ENCODE data around the gene GLIS1.

The GLIS1 gene

DNA sequence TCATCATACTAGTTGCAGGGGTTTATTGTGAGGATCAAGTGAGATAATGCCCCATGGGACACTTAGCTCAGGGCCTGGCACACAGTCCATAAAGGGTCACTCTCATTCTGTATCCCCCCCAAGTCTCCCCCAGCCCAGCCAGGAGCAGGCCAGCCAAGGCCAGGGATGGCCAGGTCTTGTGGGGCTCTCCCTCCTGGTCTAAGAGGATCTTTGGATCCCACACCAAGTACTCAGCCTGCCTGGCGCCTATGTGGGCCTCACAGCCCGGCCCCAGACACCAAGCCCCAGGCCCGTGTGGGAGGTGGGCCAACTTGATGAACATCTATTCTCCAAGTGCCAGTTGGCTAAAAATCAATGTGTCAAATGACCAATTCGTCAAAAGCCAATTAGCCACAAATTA, 117.8 kb downstream of the GLIS1 start:
- in situ Hi-C loops (cut with HindIII; ENCODE audit: low sequenced_read_pairs), result loop anchor here (25.0 kb wide), 1 partner anchor 116 kb away; the partner anchor contains the start of gene GLIS1

DNA sequence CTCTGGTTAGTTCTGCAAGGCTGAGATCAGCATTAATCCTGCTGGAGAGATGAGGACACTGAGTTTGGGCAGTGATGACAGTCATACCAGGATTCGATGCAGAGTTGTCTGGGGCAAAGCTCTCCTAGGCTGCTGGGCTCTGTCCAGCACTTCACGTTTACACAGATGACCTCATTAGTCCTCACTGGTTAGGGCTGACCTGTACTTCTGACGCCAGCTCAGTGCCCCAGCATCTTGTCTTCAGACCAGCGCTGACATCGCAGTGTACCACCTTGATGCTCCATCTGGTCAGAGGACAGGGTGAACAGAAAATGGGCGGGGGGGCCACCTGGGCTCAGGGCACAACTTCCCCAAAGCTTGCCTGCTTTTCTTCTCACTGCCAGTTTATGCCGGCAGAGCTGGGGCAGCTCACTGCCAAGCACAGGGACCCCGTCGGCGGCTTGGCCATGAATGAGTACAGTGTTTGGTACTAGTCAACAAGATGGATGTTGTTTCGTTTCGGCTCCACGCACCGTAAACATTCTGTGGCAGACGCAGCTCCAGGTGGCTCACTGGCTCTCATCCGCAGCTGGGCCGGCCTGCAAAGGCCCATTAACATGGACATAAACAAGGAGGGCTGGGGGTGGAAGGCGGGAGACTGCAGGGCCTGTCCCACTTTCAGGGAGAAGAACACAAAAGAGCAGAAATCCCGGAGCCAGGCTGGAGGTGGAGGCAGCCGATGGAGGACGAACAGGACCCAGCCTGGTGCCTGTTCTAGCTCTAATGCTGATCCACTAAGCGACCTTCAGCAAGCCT, 118.7 kb downstream of the GLIS1 start:
- in situ Hi-C loops (cut with HindIII; ENCODE audit: low sequenced_read_pairs), result loop anchor here (25.0 kb wide), 1 partner anchor 117 kb away; the partner anchor contains the start of gene GLIS1

DNA sequence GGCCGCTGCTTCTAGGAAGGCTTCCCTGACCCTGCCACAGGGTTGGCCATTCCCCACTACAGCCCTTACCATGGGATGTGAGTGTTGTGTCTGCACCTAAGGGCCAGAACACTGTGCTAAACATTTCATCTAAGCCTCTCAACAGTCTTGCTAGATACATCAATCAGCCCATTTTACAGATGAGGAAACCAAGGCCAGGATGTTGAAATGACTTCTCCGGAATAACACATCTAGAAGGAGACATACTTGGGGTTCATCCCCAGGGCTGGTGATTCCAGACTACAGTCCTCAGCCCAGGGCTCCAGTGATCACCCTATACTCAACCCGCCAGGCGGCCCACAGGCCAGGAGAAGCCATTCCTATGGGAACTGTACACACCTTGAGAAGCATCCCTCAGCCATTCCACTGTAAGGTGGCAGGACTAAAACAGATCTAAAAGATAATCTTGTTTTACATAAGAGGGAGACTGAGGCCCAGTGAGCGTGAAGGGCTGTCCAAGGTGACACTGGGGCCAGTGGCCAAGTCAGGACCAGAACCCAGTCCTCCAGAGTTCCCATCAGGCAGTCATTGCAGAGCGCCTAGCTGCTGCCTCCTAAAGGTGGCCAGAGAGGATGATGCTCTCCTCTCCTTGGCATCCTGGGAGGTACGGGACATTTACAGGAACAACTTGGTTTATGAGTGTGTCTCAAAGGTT, 119.5 kb downstream of the GLIS1 start:
- in situ Hi-C loops (cut with HindIII; ENCODE audit: low sequenced_read_pairs), result loop anchor here (25.0 kb wide), 1 partner anchor 118 kb away; the partner anchor contains the start of gene GLIS1

DNA sequence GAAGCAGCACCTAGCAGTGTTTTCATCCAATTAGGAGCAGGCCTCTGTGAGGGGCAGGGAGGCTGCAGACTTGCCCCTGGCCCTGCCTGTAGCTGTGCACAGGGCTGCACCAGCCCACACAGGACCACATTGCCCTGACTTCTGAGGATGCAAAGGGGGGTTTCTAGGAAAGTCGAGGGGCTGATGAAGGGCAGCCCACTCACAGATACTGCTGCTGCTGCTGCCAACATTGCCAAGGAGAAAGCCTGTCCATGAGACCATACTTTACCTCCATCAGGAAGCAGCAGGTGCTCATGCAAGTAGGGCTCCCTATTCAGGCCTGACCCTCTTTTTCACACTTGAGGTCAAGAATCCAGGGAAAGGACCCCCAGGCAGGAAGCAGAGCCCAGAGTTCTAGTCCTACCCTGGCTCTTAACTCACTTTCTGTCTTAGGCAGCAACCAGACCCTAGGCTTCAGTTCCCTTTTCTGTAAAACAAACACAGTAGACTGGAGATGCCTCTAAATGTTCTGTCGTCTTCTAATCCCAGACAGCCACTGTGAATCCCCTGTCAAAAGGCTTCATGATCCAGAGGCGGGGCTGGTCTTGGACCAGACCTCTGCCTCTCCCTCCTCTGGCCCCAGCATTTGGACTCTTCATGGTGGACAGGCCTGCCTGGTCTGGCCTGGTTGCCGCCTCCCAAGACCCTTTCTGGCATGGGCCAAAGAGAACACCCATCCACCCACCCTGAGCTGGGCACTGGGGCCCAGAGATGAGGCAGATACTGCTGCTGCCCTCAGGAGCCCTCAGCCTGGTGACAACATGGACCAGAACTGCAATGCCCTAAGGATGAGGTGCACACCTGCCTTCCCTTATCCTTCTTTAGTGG, 120.2 kb downstream of the GLIS1 start:
- in situ Hi-C loops (cut with HindIII; ENCODE audit: low sequenced_read_pairs), result loop anchor here (25.0 kb wide), 1 partner anchor 119 kb away; the partner anchor contains the start of gene GLIS1

DNA sequence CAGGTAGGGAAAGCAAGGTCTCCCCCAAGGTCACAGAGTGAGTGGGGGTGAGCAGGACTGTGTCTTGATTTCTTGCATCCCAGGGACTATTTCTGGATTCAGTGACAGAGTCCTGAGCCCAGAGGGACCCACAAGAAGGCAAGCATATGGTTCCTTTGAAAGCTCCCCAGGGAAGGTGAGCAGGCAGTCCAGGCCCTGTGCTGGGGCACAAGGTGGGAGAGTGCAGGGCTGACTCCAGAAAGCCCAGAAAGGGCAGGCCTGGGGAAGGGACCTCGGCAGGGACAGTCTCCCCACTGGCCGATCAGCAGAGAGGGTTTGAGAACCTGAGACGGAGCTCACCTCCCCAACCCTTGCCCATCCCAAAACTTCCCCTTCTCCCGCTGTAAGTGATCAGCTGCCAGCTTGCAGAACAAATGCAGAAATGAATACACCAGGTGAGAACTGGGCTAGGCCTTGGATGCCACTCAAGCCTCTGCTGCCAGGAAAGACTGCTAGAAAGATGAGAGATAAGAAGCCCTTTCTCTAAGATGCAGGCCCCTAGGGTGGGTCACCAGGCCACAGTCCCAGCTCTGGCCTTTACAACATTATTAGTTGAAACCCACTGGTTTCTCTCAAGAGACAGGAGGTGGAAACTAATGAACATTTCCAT, 121.0 kb downstream of the GLIS1 start:
- in situ Hi-C loops (cut with HindIII; ENCODE audit: low sequenced_read_pairs), result loop anchor here (25.0 kb wide), 1 partner anchor 119 kb away; the partner anchor contains the start of gene GLIS1

DNA sequence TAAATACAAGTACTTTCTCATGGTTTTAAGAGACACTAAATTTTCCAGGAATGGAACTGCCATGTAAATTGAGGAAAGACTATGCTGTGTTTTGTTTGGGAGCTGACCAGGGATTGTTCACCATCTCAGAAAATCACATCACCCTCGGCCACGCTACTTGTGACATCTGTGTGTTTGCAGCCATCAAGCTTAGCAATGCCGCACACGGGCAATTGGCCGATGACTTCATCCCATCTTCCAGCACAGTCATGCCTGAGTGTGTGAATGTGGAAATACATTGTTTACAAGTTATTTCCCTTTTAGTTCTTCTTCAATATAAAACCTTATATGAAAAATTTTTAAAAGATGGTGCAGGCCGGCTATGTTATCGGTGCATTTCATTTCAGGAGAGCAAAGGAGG, 121.6 kb downstream of the GLIS1 start:
- in situ Hi-C loops (cut with HindIII; ENCODE audit: low sequenced_read_pairs), result loop anchor here (25.0 kb wide), 1 partner anchor 120 kb away; the partner anchor contains the start of gene GLIS1

DNA sequence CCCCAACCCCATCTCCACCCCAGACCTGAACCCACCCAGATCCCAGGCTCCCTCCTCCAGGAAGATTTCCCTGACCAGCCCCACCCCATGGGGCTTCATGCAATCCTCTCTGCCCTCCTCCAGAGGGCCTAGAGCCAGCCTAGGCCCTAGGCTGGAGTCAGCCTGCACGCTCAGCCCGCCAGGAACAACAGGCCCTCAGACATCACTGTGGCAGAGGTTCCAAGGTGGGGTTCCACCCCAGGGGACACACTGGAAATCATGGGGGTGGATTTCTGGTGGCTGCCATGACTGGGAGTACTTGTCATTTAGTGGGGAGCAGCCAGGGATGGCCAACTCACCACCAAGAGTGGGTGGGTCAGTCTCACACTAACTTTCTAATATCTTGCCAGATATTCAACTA, 122.0 kb downstream of the GLIS1 start:
- in situ Hi-C loops (cut with HindIII; ENCODE audit: low sequenced_read_pairs), result loop anchor here (25.0 kb wide), 1 partner anchor 120 kb away; the partner anchor contains the start of gene GLIS1

DNA sequence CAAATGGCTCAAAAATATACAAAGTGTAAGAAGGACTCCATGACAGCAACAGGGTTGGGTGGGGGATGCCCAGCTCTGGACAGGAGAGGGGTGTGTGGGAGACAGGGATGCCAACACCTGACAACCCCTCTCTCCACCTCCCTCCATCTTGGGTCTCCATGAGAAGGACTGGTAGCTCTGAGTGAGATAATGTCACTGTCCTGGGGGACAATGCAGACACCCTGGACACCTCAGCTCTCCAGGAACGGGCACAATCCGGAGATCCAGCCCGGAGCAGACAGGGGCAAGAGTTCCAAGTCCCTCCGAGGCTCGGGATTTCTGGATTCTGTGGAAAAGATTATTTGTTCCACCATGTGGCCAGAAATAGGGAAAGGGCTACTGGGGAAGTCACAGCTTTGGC, 122.5 kb downstream of the GLIS1 start:
- in situ Hi-C loops (cut with HindIII; ENCODE audit: low sequenced_read_pairs), result loop anchor here (25.0 kb wide), 1 partner anchor 121 kb away; the partner anchor contains the start of gene GLIS1

DNA sequence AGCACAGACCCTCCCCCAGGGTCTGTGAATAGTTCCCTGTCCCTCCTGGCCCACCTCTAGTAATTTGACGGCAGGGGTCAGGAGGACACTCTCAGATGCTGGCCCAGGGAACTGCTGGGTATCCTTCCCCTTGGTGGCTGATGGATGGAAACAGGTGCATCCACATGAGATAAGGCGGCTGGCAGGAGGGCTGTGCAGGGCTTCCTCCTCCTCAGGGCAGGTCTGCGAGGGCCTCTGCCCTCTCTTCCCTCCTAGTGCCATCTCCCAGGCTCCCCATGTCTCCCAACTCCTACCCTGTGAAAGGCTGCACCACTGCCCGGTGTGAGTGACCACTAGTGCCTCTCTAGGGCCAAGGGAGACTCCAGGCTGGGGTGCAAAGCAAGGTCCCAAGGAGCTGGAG, 123.9 kb downstream of the GLIS1 start:
- in situ Hi-C loops (cut with HindIII; ENCODE audit: low sequenced_read_pairs), result loop anchor here (25.0 kb wide), 1 partner anchor 122 kb away; the partner anchor contains the start of gene GLIS1

DNA sequence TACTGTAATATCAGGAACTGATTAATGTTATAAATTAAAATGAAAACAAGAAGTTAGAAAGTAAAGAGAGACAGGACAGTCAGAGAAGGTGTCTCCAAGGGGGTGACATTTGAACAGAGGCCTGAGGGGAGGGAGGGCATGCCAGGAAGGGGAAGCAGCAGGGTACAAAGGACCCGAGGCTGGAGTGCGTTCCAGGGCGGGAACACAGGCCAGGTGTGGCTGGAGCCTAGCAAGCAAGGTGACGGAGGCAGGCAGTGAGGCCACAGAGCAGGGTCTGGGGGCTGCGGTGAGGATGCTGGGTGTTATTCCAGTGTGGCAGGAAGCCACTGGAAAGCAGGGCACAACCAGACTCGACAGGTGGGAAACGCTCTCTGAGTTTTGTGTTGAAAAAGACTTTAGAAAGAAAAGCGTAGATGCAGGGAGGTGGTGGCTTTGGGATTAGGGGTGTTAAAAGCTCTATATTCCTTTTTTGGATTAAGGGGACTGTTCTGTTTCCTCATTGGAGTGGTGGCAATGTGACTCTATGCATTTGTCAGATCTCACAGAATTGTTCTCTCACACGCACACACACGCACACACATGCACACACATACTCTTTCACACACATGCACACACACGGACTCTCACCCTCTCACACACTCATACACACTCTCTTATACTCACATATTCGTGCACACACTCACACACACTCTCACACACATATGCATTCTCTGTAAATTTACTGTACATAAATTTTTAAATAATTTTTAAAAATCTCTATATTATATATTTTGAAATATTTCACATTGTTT, 124.5 kb downstream of the GLIS1 start:
- in situ Hi-C loops (cut with HindIII; ENCODE audit: low sequenced_read_pairs), result loop anchor here (25.0 kb wide), 1 partner anchor 123 kb away; the partner anchor contains the start of gene GLIS1

DNA sequence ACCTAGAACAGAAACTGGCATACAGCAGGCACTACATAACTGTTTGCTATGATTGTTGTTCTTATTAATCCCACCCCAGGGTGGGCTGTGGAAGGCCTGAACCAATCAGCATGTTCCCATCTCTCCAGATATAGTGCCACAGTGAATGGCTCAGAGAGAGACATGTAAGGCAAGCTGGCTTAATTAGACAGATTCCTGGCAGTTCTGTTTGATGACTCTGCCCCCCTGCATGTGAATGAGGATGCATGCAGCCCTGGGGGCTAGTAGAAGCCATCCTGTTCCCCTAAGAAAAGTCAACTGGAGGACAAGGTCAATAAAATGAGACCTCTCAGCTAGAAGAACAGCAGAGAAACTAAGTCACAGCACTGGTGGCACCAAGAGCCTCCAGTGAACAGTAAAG, 130.3 kb downstream of the GLIS1 start:
- in situ Hi-C loops (cut with HindIII; ENCODE audit: low sequenced_read_pairs), result loop anchor here (25.0 kb wide), 1 partner anchor 129 kb away; the partner anchor contains the start of gene GLIS1

DNA sequence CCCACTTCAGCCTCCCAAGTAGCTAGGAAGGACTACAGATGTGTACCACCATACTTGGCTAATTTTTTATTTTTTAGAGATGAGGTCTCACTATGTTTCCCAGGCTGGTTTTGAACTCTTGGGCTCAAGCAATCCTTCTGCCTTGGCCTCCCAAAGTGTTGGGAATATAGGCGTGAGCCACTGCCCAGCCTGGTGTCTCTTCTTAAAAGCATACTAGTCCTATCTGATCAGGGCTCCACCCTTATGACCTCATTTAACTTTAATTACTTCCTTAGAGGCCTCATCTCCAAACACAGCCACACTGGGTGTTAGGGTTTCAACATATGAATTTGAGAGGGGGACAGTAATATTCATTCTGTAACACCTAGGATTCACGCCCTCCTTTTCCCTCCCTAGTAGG, 130.9 kb downstream of the GLIS1 start:
- in situ Hi-C loops (cut with HindIII; ENCODE audit: low sequenced_read_pairs), result loop anchor here (25.0 kb wide), 1 partner anchor 129 kb away; the partner anchor contains the start of gene GLIS1

DNA sequence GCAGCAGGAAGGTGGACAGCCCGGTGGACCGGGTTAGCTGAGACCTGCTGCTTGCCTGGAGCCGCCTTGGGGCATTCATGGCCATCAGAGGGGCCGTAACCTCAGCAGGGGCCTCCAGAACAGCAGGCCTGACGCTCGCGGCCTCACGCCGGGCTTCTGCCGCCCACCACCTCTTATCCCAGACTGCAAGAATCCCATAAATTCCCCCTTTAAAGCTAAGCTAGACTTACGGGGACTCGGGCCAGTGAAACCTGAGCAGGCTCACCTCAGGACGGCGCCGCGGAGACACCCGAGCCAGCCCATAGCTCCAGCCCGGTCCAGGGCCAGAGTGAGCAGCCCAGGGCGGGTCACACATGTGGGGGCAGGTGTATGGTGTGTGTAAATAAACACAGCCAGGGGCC, 132.3 kb downstream of the GLIS1 start:
- in situ Hi-C loops (cut with HindIII; ENCODE audit: low sequenced_read_pairs), result loop anchor here (25.0 kb wide), 1 partner anchor 131 kb away; the partner anchor contains the start of gene GLIS1

DNA sequence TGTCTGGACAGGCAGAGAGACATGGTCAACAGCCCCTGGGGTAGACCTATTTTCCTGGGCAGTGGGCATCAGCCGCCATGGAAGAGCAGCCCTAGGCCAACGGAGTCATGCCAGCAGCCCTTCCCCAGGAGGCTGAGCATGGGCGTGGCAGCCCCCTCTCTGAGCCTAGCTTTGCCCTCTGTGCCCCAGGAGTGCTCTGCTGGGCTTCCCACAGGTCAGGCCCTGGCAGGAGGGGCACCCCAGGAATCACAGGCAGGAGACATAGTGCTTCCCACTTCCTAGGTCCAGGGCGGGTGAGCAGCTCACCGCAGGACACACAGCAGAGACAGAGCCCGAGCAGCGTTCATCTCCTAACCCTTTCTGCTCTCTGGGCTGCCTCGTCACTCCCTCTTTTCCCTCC, 132.8 kb downstream of the GLIS1 start:
- in situ Hi-C loops (cut with HindIII; ENCODE audit: low sequenced_read_pairs), result loop anchor here (25.0 kb wide), 1 partner anchor 131 kb away; the partner anchor contains the start of gene GLIS1

DNA sequence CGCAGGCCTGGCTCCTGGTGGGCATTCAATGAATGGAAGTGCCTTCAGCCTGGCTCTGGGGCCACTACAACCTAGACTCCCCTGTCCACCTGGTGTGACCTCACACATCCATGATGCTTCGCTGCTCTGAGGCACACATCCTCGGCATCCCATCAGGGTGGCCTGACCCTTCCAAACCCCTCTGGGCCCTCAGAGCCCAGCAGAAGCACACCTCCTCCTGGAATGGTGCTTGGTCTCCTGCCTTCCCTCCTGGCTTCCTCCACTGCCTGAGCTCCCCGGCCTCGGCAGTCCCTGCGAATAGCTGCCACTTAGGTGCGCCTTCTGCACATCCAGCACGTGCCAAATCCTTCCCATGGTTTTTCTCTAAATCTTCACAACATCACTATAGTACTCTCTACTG, 133.8 kb downstream of the GLIS1 start:
- in situ Hi-C loops (cut with HindIII; ENCODE audit: low sequenced_read_pairs), result loop anchor here (25.0 kb wide), 1 partner anchor 132 kb away; the partner anchor contains the start of gene GLIS1

DNA sequence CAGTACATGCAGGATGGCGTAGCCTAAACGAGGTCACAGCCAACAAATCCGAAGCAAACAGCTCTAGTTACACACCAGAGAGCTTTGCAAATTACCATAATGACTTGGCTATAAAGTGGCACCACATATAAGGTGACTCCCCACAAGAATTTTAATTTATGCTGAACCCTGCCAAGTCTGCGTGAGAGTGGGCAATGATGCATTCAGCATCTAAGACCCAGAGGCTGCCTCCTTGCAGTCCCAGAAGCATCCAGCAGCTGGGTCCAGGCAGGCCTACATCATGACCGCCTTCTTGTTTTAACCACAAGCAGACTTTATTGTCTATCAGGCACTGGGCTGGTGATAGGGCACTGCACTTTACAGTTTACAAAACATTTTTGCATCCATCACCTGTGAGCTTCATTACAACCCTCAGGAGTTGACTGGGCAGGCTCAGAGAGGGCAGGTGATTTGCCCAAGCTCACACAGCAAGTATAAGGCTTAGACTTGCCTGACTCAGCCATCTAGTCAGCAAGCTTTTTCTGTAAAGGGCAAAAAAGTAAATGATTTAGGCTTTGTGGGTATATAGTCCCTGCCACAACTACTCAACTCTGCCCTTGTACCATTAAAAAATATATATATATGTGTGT, 134.6 kb downstream of the GLIS1 start:
- in situ Hi-C loops (cut with HindIII; ENCODE audit: low sequenced_read_pairs), result loop anchor here (25.0 kb wide), 1 partner anchor 133 kb away; the partner anchor contains the start of gene GLIS1

DNA sequence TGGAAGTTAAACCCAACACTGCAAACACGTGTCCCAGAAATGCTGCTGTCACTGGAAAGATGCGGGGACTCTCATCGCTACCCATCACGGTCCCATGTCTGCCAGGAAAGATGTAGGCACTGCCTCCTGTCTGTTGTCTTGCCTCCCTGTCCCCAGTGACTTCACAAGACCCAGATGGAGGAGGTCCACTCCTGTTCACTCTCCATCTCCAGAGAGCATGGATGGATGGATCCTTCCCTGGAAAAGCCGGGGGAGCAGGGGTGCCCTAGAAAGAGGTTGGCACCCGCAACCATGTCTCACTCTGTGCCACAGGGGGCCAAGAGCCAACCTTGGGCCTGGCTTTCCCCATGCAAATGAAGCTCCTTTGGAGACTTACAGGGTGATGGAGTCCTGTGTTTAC, 135.5 kb downstream of the GLIS1 start:
- in situ Hi-C loops (cut with HindIII; ENCODE audit: low sequenced_read_pairs), result loop anchor here (25.0 kb wide), 1 partner anchor 134 kb away; the partner anchor contains the start of gene GLIS1

Data from DLD1 (cell line).